IPS-NIHi7 (cell line): ENCODE measurements around the gene DDIT4L.
"Not testable (repeated sequence)": the region's sequence is repeated elsewhere in the genome, so short reads cannot be mapped to it uniquely, and the experiment has no call there.

Experiments
- DNase-seq: peaks from one replicate; pipeline ENCODE4 v3.0.0; 2012; ENCODE audit warnings: mixed read lengths; ENCODE audit errors: extremely low spot score

The DDIT4L gene

GRCh38 chr4:100166297-100167039 is 23.8 kb downstream of the DDIT4L start:
- no peak for DNase-seq

- no peak for DNase-seq
Measured at GRCh38 chr4:100165809-100166208, 24.5 kb downstream of the DDIT4L start.

- no peak for DNase-seq
Measured at GRCh38 chr4:100164808-100165760, 25.2 kb downstream of the DDIT4L start.

- DNase-seq: no peak
Measured at GRCh38 chr4:100162027-100162685, 28.1 kb downstream of the DDIT4L start.

- no peak for DNase-seq
Measured at GRCh38 chr4:100149190-100149589, 41.1 kb downstream of the DDIT4L start.

- no peak for DNase-seq
Measured at GRCh38 chr4:100147684-100148083, 42.6 kb downstream of the DDIT4L start.

- DNase-seq: no peak
Measured at GRCh38 chr4:100147198-100147597, 43.1 kb downstream of the DDIT4L start.

- no peak for DNase-seq
Measured at GRCh38 chr4:100146756-100147155, 43.5 kb downstream of the DDIT4L start.

- not testable (repeated sequence) for DNase-seq
Measured at GRCh38 chr4:100137320-100137719, 52.9 kb downstream of the DDIT4L start.
